Transverse colon (tissue), 4 donors: Measurements from ENCODE around the gene NCK2. TPM values are rescaled to one million over a fixed set of nuclear protein-coding genes. Genes with fewer than 3 reads are reported as not detected.

Experiments used
- DNase-seq: peaks from one replicate; pipeline ENCODE4 v3.0.0-alpha.2; 2019
- H3K27ac ChIP-seq, 4 donors: fragments of 200-600 bp; sonication (generic); 2 replicates each; pipeline ENCODE4 v1.5.1; 2016 to 2018; ENCODE audit warnings: inconsistent platforms in 4 of 4
- H3K27me3 ChIP-seq: fragments of 200-600 bp; sonication (generic); 2 replicates; pipeline ENCODE4 v1.5.1; 2017; ENCODE audit warnings: inconsistent platforms
- H3K36me3 ChIP-seq, 4 donors: fragments of 200-600 bp; sonication (generic); 2 replicates each; pipeline ENCODE4 v1.5.1; 2017 to 2019; ENCODE audit warnings: inconsistent platforms in 4 of 4
- H3K4me1 ChIP-seq, 4 donors: fragments of 200-600 bp; sonication (generic); 2 replicates each; pipeline ENCODE4 v1.5.1; 2017 to 2020; ENCODE audit warnings: inconsistent platforms in 4 of 4
- H3K4me3 ChIP-seq, 4 donors: fragments of 200-600 bp; sonication (generic); 1 replicate in 1 of 4; 2 replicates in 3 of 4; pipeline versions ENCODE4 v1.5.1 to v1.6.1; 2017 to 2019; ENCODE audit warnings: inconsistent platforms in 4 of 4
- H3K9me3 ChIP-seq, 2 donors: fragments of 200-600 bp; sonication (generic); 2 replicates each; pipeline ENCODE4 v1.5.1; 2017 to 2019; ENCODE audit warnings: inconsistent platforms in 2 of 2
- CTCF ChIP-seq, 5 experiments: fragments of 200-600 bp in 3 of 5; fragments of 450-650 bp in 2 of 5; sonication (generic) in 3 of 5; IDR thresholded peaks; 1 replicate in 2 of 5; 2 replicates in 3 of 5; pipeline ENCODE4 v1.5.1; 2016 to 2017; ENCODE audit warnings: antibody characterized with exemption in 5 of 5, inconsistent platforms in 3 of 5, mild to moderate bottlenecking in 2 of 5, moderate library complexity in 1 of 5
- EP300 ChIP-seq: sonication (generic); formaldehyde crosslinking; IDR thresholded peaks from one replicate; pipeline ENCODE4 v1.6.1; 2017; ENCODE audit warnings: antibody characterized with exemption, low read depth
- POLR2A ChIP-seq: fragments of 450-650 bp; IDR thresholded peaks from one replicate; pipeline ENCODE4 v1.6.1; 2016; ENCODE audit warnings: antibody characterized with exemption, mild to moderate bottlenecking, moderate library complexity
- POLR2AphosphoS5 ChIP-seq, 3 donors: sonication (generic); formaldehyde crosslinking; IDR thresholded peaks; one replicate each; pipeline ENCODE4 v1.6.1; 2016; ENCODE audit warnings: antibody characterized with exemption in 3 of 3
- WGBS, 2 donors: methylation state at CpG; one replicate each; pipeline ENCODE4 v1.1.5; 2018; ENCODE audit warnings: low coverage in 1 of 2; 5-methylcytosine and 5-hydroxymethylcytosine counted together
- in situ Hi-C, 4 donors: fragments of 200-750 bp; cut with MboI; loops; one replicate each; pipeline versions ENCODE4 v1.15.0 to v1.15.1; 2017; ENCODE audit warnings: low sequenced_read_pairs in 3 of 4, low pct_ligation_motif_present in 1 of 4, low pct_unique_long_range_greater_than_20kb in 1 of 4
- intact Hi-C: fragments of 100-400 bp; cut with DNase I; formaldehyde crosslinking; loops from one replicate; pipeline ENCODE4 v1.15.1; 2023; ENCODE audit warnings: low total_unique reads
- total RNA-seq, 4 donors: library from RNA; depleted of rRNA; stranded (reverse); fragments of >200 nt; gene quantifications; one replicate each; pipeline ENCODE4 v1.1.0, GENCODE V29; 2016

Gene NCK2
- total RNA-seq, 4 donors from 2014 or later = 42.2 to 74.1 (median 59.9) TPM

- intact Hi-C loops (no loop called here), in situ Hi-C loops (no loop called here)
- H3K27ac ChIP-seq = peak overlapping the region in 1 of 4 donors; percentile 12
- H3K4me3 ChIP-seq = no peak overlapping the region
- no peaks in the 10 kb centered on the region for H3K9me3 ChIP-seq
- H3K4me1 ChIP-seq = peaks cover 0 to 21% (median 6%) of the 10 kb centered on the region in 4 donors
- no peak for DNase-seq
- no peak for TF ChIP-seq CTCF (IDR thresholded peaks at IDR 0.05)
- WGBS, 2 donors = 82% methylated on average over 7 of the region's 7 CpGs
- H3K36me3 ChIP-seq = no peaks in the 10 kb centered on the region
- no peaks in the 10 kb centered on the region for H3K27me3 ChIP-seq
These were observed 122.9 kb downstream of the NCK2 start for GRCh38 chr2:105867587-105867986.

GRCh38 chr2:105868060-105868459 is 123.3 kb downstream of the NCK2 start:
- H3K27ac ChIP-seq = peak overlapping the region in 1 of 4 donors; percentile 12
- DNase-seq = no peak
- intact Hi-C loops = no loop called here
- peaks cover 0 to 22% (median 6%) of the 10 kb centered on the region in 4 donors for H3K4me1 ChIP-seq
- no peak overlapping the region for H3K4me3 ChIP-seq
- in situ Hi-C loops = no loop called here
- H3K9me3 ChIP-seq = no peaks in the 10 kb centered on the region
- TF ChIP-seq EP300 (no peak), POLR2AphosphoS5 (IDR thresholded peaks at IDR 0.05) (no peak), CTCF (IDR thresholded peaks at IDR 0.05) (no peak), POLR2A (no peak)
- 68 to 79% methylated on average over 2 to 6 of the region's 6 CpGs for WGBS, 2 donors
- no peaks in the 10 kb centered on the region for H3K36me3 ChIP-seq
- no peaks in the 10 kb centered on the region for H3K27me3 ChIP-seq

- H3K4me1 ChIP-seq = peaks cover 0 to 26% (median 6%) of the 10 kb centered on the region in 4 donors
These were observed 124.6 kb downstream of the NCK2 start for GRCh38 chr2:105869341-105869740.

GRCh38 chr2:105870062-105870461 is 125.3 kb downstream of the NCK2 start:
- 86% methylated on average over 4 of the region's 4 CpGs; no CpG with 5 or more reads in 1 of the 2 donors for WGBS, 2 donors
- intact Hi-C loops (no loop called here), in situ Hi-C loops (no loop called here)
- Histone ChIP-seq H3K27me3 (no peaks in the 10 kb centered on the region), H3K9me3 (no peaks in the 10 kb centered on the region), H3K27ac (no peak overlapping the region), H3K4me1 (peaks cover 0 to 26% (median 6%) of the 10 kb centered on the region in 4 donors), H3K4me3 (no peak overlapping the region), H3K36me3 (no peaks in the 10 kb centered on the region)
- TF ChIP-seq POLR2AphosphoS5 (IDR thresholded peaks at IDR 0.05) (no peak), POLR2A (no peak)
- no peak for DNase-seq

More at GRCh38 chr2:105869341-105869740, 124.6 kb downstream of the NCK2 start:
- intact Hi-C loops (no loop called here), in situ Hi-C loops (no loop called here)
- H3K9me3 ChIP-seq = no peaks in the 10 kb centered on the region
- H3K36me3 ChIP-seq = no peaks in the 10 kb centered on the region
- no peak for DNase-seq
- H3K4me3 ChIP-seq = no peak overlapping the region
- TF ChIP-seq POLR2AphosphoS5 (IDR thresholded peaks at IDR 0.05) (no peak), EP300 (no peak), POLR2A (no peak), CTCF (IDR thresholded peaks at IDR 0.05) (no peak)
- 91% methylated on average over 13 of the region's 13 CpGs; no CpG with 5 or more reads in 1 of the 2 donors for WGBS, 2 donors
- no peaks in the 10 kb centered on the region for H3K27me3 ChIP-seq
- H3K27ac ChIP-seq = no peak overlapping the region

GRCh38 chr2:105870858-105871257 is 126.1 kb downstream of the NCK2 start:
- H3K36me3 ChIP-seq = no peaks in the 10 kb centered on the region
- no peaks in the 10 kb centered on the region for H3K27me3 ChIP-seq
- H3K27ac ChIP-seq = no peak overlapping the region
- H3K4me1 ChIP-seq = peaks cover 0 to 26% (median 6%) of the 10 kb centered on the region in 4 donors
- TF ChIP-seq CTCF (IDR thresholded peaks at IDR 0.05) (no peak), POLR2AphosphoS5 (IDR thresholded peaks at IDR 0.05) (no peak), POLR2A (no peak), EP300 (no peak)
- no peak for DNase-seq
- no peaks in the 10 kb centered on the region for H3K9me3 ChIP-seq
- no peak overlapping the region for H3K4me3 ChIP-seq
- intact Hi-C loops (no loop called here), in situ Hi-C loops (no loop called here)
- 98% methylated on average over 11 of the region's 11 CpGs; no CpG with 5 or more reads in 1 of the 2 donors for WGBS, 2 donors
